HEK293 (cell line): ENCODE data around the gene SLC39A3.

ENCODE experiments used
- SCRT2 ChIP-seq: fragments of 450-650 bp; formaldehyde crosslinking; IDR thresholded peaks from 2 replicates; pipeline ENCODE4 v1.5.1; 2016; ENCODE audit warnings: missing biosample characterization, missing genetic modification characterization
- ZBTB49 ChIP-seq: fragments of 450-650 bp; formaldehyde crosslinking; IDR thresholded peaks from 2 replicates; pipeline ENCODE4 v1.5.1; 2016; ENCODE audit warnings: missing biosample characterization, missing genetic modification characterization, low read depth
- ZNF626 ChIP-seq: fragments of 450-650 bp; sonication (Bioruptor Pico); formaldehyde crosslinking; IDR thresholded peaks from 2 replicates; pipeline ENCODE4 v1.5.1; 2018; ENCODE audit warnings: missing biosample characterization, missing genetic modification characterization, inconsistent platforms
- ZNF776 ChIP-seq: fragments of 450-650 bp; formaldehyde crosslinking; IDR thresholded peaks from 2 replicates; pipeline ENCODE4 v1.5.0; 2017; ENCODE audit warnings: missing biosample characterization, missing genetic modification characterization, borderline replicate concordance
- ZNF843 ChIP-seq: fragments of 450-650 bp; formaldehyde crosslinking; IDR thresholded peaks from 2 replicates; pipeline ENCODE4 v1.5.1; 2016; ENCODE audit warnings: missing biosample characterization, missing genetic modification characterization
- TF ChIP-seq, protein P1 (sequence below): fragments of 450-650 bp; formaldehyde crosslinking; optimal IDR thresholded peaks from 2 replicates; pipeline ENCODE3; 2016; ENCODE audit warnings: missing biosample characterization, mild to moderate bottlenecking, missing genetic modification characterization
- TF ChIP-seq, protein P2 (sequence below): fragments of 450-650 bp; formaldehyde crosslinking; conservative IDR thresholded peaks from 2 replicates; pipeline ENCODE4 v1.5.1; 2016; ENCODE audit warnings: low read depth, missing biosample characterization, missing genetic modification characterization

DNA sequence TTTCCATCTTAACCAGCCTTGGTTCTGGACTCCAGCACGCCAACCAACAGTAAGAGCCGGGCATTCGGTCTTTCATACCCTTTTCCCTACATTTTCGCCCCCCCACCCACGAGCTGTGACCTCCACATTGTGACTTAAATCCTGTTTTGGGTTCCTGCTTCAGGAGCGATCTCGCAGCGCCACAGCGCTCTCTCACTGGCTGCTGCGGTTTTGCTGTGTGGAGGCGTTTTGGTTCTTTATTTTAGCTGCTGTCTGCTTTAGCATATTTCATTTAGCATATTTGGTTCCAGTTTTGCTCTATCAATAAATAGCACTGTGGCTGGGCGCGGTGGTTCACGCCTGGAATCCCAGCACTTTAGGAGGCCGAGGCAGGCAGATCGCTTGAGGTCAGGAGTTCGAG is 19.5 kb upstream of the SLC39A3 start:
- TF ChIP-seq, protein P1, sequence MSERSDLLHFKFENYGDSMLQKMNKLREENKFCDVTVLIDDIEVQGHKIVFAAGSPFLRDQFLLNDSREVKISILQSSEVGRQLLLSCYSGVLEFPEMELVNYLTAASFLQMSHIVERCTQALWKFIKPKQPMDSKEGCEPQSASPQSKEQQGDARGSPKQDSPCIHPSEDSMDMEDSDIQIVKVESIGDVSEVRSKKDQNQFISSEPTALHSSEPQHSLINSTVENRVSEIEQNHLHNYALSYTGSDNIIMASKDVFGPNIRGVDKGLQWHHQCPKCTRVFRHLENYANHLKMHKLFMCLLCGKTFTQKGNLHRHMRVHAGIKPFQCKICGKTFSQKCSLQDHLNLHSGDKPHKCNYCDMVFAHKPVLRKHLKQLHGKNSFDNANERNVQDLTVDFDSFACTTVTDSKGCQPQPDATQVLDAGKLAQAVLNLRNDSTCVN (tag by site-specific recombination): no peak
- TF ChIP-seq, protein P2, sequence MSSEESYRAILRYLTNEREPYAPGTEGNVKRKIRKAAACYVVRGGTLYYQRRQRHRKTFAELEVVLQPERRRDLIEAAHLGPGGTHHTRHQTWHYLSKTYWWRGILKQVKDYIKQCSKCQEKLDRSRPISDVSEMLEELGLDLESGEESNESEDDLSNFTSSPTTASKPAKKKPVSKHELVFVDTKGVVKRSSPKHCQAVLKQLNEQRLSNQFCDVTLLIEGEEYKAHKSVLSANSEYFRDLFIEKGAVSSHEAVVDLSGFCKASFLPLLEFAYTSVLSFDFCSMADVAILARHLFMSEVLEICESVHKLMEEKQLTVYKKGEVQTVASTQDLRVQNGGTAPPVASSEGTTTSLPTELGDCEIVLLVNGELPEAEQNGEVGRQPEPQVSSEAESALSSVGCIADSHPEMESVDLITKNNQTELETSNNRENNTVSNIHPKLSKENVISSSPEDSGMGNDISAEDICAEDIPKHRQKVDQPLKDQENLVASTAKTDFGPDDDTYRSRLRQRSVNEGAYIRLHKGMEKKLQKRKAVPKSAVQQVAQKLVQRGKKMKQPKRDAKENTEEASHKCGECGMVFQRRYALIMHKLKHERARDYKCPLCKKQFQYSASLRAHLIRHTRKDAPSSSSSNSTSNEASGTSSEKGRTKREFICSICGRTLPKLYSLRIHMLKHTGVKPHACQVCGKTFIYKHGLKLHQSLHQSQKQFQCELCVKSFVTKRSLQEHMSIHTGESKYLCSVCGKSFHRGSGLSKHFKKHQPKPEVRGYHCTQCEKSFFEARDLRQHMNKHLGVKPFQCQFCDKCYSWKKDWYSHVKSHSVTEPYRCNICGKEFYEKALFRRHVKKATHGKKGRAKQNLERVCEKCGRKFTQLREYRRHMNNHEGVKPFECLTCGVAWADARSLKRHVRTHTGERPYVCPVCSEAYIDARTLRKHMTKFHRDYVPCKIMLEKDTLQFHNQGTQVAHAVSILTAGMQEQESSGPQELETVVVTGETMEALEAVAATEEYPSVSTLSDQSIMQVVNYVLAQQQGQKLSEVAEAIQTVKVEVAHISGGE (tag by site-specific recombination): no peak
- TF ChIP-seq ZBTB49 (tag by site-specific recombination): no peak
- TF ChIP-seq SCRT2 (tag by site-specific recombination): no peak
- TF ChIP-seq ZNF776: no peak
- TF ChIP-seq ZNF843 (tag by site-specific recombination): no peak
- TF ChIP-seq ZNF626 (tag by site-specific recombination): no peak
